ENCODE data around the gene WDSUB1.

- no peak for TF ChIP-seq CTCF (IDR thresholded peaks at IDR 0.05)
- TF ChIP-seq POLR2A (IDR thresholded peaks at IDR 0.05): no peak
Measured at GRCh38 chr2:159286709-159287441, 372 bp upstream of the WDSUB1 start.

Measured in testis (tissue), 2 donors.